ENCODE results near the gene CD69.

The CD69 gene

GRCh38 chr12:9799961-9800360 lies 39.3 kb upstream of the CD69 start:
- Histone ChIP-seq H3F3A (ENCODE audit: insufficient read depth, low read length) (no peaks in the 10 kb centered on the region), H3K9me2 (replicated peaks; ENCODE audit: insufficient read depth, low read length) (no peaks in the 10 kb centered on the region), H3K4me1 (ENCODE audit: low read length) (peaks cover 1% of the 10 kb centered on the region; the same call in 1 of the 2 replicates), H3K9ac (ENCODE audit: low read length) (no peak overlapping the region), H3K27me3 (replicated peaks; ENCODE audit: insufficient read depth, low read length) (no peaks in the 10 kb centered on the region), H3K4me2 (ENCODE audit: low read depth, low read length) (no peak overlapping the region), H3K27ac (ENCODE audit: low read length) (no peak overlapping the region), H3K79me2 (ENCODE audit: low read length) (no peaks in the 10 kb centered on the region), H2AFZ (ENCODE audit: low read length) (no peak overlapping the region), H3K9me3 (replicated peaks; ENCODE audit: insufficient read depth, low read length) (no peaks in the 10 kb centered on the region), H3K4me3 (ENCODE audit: low read length) (no peak overlapping the region), H4K20me1 (ENCODE audit: insufficient read depth, low read length) (no peaks in the 10 kb centered on the region), H3K36me3 (replicated peaks; ENCODE audit: insufficient read depth, low read length) (no peaks in the 10 kb centered on the region)
- TF ChIP-seq EZH2phosphoT487 (IDR thresholded peaks at IDR 0.05; ENCODE audit: low read length): no peak
- DNase-seq: no peak

- Histone ChIP-seq H3K9me2 (replicated peaks; ENCODE audit: insufficient read depth, low read length) (no peaks in the 10 kb centered on the region), H3K4me2 (ENCODE audit: low read depth, low read length) (no peak overlapping the region), H4K20me1 (ENCODE audit: insufficient read depth, low read length) (no peaks in the 10 kb centered on the region), H3F3A (ENCODE audit: insufficient read depth, low read length) (no peaks in the 10 kb centered on the region), H3K9me3 (replicated peaks; ENCODE audit: insufficient read depth, low read length) (no peaks in the 10 kb centered on the region), H3K79me2 (ENCODE audit: low read length) (no peaks in the 10 kb centered on the region), H3K27me3 (replicated peaks; ENCODE audit: insufficient read depth, low read length) (no peaks in the 10 kb centered on the region), H3K4me1 (ENCODE audit: low read length) (peaks cover 9% of the 10 kb centered on the region), H3K27ac (ENCODE audit: low read length) (no peak overlapping the region), H3K36me3 (replicated peaks; ENCODE audit: insufficient read depth, low read length) (no peaks in the 10 kb centered on the region), H3K9ac (ENCODE audit: low read length) (no peak overlapping the region), H3K4me3 (ENCODE audit: low read length) (no peak overlapping the region), H2AFZ (ENCODE audit: low read length) (no peak overlapping the region)
- DNase-seq: peak; percentile 90
- no peak for TF ChIP-seq EZH2 (optimal IDR thresholded peaks at IDR 0.05; ENCODE audit: low read depth, low read length)
- TF ChIP-seq CTCF (IDR thresholded peaks at IDR 0.05; ENCODE audit: low read length): peak; percentile 79
These were observed 37.3 kb upstream of the CD69 start for GRCh38 chr12:9797722-9798619.

DNA sequence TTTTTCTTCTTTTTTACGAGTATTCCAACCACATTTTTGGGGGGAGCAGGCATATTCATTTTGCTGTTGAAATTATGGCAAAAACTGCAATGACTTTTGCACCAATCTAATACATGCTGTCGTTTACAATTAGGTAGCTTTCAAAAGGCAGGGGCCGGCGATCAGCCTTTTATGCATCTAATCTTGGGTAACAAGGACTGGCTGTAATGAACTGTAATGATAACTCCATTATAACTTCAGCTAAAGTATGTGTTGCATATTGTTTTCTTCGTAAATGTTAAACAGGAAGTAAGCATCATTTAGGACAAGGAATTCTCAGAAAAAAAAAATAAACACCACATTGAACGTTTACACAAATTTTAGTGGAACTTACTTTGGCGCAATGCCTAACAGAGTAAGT lies 36.3 kb upstream of the CD69 start:
- H2AFZ ChIP-seq (ENCODE audit: low read length): no peak overlapping the region
- DNase-seq: no peak

More for the DNA sequence above, 36.3 kb upstream of the CD69 start:
- H3K4me2 ChIP-seq (ENCODE audit: low read depth, low read length): no peak overlapping the region
- no peaks in the 10 kb centered on the region for H3K9me3 ChIP-seq (replicated peaks; ENCODE audit: insufficient read depth, low read length)
- H3K36me3 ChIP-seq (replicated peaks; ENCODE audit: insufficient read depth, low read length): no peaks in the 10 kb centered on the region
- H3K9ac ChIP-seq (ENCODE audit: low read length): no peak overlapping the region
- H3K27ac ChIP-seq (ENCODE audit: low read length): no peak overlapping the region
- no peaks in the 10 kb centered on the region for H3K27me3 ChIP-seq (replicated peaks; ENCODE audit: insufficient read depth, low read length)
- H3F3A ChIP-seq (ENCODE audit: insufficient read depth, low read length): no peaks in the 10 kb centered on the region
- no peaks in the 10 kb centered on the region for H3K9me2 ChIP-seq (replicated peaks; ENCODE audit: insufficient read depth, low read length)
- no peak overlapping the region for H3K4me3 ChIP-seq (ENCODE audit: low read length)
- TF ChIP-seq EZH2 (optimal IDR thresholded peaks at IDR 0.05; ENCODE audit: low read depth, low read length) (no peak), EZH2phosphoT487 (IDR thresholded peaks at IDR 0.05; ENCODE audit: low read length) (no peak), CTCF (IDR thresholded peaks at IDR 0.05; ENCODE audit: low read length) (no peak)
- peaks cover 9% of the 10 kb centered on the region for H3K4me1 ChIP-seq (ENCODE audit: low read length)
- H3K79me2 ChIP-seq (ENCODE audit: low read length): no peaks in the 10 kb centered on the region
- no peaks in the 10 kb centered on the region for H4K20me1 ChIP-seq (ENCODE audit: insufficient read depth, low read length)

Measured in MM.1S (cell line).